GM12874 (cell line): ENCODE results near the gene CDIPT.

Experiments used
- TF ChIP-seq, protein P1 (sequence below): IDR thresholded peaks from 2 replicates; pipeline ENCODE4 v1.5.1; 2011; ENCODE audit warnings: low read depth, mild to moderate bottlenecking, control low read depth, low read length, moderate library complexity; ENCODE audit not compliant: insufficient read depth

The CDIPT gene

DNA sequence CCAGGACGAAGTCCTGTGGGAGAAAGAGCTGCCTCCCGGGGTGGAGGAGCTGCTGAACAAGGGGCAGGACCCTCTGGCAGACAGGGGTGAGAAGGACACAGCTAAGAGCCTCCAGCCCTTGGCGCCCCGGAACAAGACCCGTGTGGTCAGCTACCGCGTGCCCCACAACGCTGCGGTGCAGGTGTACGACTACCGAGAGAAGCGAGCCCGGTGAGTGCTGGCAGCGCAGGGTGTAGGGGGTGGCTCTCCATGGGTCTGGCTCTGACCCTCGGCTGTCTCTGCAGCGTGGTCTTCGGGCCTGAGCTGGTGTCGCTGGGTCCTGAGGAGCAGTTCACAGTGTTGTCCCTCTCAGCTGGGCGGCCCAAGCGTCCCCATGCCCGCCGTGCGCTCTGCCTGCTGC lies 21.4 kb downstream of the CDIPT start:
- TF ChIP-seq, protein P1, sequence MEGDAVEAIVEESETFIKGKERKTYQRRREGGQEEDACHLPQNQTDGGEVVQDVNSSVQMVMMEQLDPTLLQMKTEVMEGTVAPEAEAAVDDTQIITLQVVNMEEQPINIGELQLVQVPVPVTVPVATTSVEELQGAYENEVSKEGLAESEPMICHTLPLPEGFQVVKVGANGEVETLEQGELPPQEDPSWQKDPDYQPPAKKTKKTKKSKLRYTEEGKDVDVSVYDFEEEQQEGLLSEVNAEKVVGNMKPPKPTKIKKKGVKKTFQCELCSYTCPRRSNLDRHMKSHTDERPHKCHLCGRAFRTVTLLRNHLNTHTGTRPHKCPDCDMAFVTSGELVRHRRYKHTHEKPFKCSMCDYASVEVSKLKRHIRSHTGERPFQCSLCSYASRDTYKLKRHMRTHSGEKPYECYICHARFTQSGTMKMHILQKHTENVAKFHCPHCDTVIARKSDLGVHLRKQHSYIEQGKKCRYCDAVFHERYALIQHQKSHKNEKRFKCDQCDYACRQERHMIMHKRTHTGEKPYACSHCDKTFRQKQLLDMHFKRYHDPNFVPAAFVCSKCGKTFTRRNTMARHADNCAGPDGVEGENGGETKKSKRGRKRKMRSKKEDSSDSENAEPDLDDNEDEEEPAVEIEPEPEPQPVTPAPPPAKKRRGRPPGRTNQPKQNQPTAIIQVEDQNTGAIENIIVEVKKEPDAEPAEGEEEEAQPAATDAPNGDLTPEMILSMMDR = no peak

DNA sequence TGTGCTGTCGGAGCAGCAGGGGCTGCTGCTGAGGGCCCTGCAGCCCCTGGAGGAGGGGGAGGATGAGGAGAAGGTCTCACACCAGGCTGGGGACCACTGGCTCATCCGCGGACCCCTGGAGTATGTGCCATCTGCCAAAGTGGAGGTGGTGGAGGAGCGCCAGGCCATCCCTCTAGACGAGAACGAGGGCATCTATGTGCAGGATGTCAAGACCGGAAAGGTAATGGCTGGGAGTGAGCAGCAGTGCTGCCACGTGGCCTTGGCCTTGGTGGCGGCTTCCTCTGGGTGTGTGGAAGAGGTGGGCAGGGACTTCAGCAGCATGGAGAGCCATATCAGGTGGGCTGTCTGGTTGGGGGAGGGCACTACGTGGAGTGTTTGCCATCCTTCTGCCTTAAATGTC lies 22.8 kb downstream of the CDIPT start:
- TF ChIP-seq, protein P1 = no peak

DNA sequence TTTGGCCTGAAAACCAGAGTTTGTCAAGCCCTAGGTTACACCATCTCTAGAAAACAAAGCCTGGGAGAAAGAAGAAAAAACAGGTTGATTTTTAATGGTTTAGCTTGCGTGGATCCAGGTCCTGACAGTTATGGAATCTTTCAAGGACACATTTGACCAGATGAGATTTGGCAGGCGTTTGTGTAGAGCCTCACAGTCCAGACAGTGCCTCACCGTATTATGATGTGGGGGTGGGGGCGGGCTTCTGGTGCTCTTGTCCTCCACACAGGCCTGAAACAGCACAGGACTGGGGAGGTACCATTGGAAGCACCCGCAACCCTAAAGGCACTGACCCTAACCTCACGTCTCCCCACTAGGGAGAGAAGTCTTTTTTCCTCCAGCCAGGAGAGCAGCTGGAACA lies 23.2 kb downstream of the CDIPT start:
- TF ChIP-seq, protein P1 = no peak

DNA sequence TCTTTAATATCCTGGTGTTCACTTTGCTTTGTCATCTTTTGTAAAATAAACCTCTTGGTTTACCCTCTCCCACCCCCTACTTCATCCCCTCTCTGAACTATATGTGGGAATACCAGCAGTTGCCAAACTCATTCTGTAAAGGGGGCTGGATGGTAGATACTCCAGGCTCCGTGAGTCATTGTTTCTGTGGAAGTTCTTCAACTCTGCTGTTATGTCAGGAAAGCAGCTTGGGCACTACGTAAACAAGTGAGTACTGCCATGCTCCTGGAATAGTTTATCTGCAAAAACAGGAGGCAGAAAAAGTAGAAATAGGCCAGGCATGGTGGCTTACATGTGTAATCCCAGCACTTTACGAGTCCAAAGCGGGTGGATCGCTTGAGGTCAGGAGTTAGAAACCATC lies 25.2 kb downstream of the CDIPT start:
- TF ChIP-seq, protein P1 = no peak

DNA sequence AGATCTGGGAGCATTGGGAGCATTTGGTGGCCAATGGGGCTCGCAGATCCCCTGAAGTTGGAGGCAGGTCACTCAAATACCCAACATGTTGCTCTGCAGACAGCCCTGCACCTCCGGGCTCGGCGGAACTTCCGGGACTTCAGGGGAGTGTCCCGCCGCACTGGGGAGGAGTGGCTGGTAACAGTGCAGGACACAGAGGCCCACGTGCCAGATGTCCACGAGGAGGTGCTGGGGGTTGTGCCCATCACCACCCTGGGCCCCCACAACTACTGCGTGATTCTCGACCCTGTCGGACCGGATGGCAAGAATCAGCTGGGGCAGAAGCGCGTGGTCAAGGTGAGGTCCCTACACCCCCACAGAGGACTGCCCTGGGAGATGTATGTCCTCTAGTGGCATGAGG lies 26.4 kb downstream of the CDIPT start:
- TF ChIP-seq, protein P1 = no peak

DNA sequence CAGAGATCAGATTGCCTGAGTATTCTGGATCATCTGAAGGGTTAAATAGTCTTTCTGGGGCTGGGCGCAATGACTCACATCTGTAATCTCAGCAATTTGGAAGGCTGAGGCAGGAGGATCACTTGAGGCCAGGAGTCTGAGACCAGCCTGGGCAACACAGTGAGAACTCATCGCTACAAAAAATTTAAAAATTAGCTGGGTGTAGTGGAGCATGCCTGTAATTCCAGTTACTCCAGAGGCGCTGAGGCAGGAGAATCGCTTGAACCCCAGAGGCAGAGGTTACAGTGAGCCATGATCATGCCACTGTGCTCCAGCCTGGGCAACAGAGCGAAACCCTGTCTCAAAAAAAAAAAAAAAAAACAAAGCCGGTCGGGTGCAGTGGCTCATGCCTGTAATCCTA lies 27.1 kb downstream of the CDIPT start:
- TF ChIP-seq, protein P1 = no peak

DNA sequence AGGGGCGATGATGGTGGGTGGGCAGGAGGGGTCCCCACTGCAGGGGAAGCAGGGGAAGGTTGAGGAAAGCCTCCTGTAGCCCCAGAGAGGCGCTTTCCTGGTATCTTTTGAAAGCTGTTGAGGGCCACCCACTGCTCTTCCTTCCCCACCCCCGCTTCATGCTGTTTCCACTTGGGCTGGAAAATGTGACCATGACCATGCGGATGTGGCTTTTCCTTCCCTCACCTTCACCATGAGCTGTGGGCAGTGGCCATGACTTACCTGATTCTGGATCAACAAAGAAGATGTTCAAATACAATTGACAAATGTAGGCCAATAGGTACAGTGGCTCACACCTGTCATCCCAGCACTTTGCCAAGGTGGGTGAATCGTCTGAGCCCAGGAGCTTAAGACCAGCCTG lies 28.9 kb downstream of the CDIPT start:
- TF ChIP-seq, protein P1 = no peak

DNA sequence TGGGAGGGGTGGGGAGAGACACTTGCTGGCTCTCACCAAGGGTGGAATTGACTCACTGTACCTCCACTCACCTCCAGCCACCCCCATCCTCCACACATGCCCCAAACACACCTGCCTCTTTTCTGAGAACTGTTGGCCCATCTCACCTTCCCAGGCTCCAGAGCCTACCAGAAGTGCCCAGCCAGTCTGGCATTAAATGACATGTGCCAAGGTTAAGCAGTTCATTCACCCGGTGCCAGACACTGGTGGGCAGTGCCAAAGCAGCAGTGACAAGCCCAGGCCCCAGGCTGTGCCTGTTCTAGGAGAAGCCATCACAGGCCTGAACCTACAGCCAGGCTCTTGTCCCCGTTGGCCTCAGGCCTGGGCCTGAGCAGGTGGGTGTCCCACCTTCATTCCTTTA lies 31.5 kb downstream of the CDIPT start:
- TF ChIP-seq, protein P1 = no peak
